ENCODE data around the gene ABCC8. TPM values are rescaled to one million over a fixed set of nuclear protein-coding genes. Genes with fewer than 3 reads are reported as not detected.

ABCC8 gene
- total and polyA plus RNA-seq, 2 of the 8 experiments (the other 6 are each of a cell fraction or from before 2014, with no cell fraction given): 3.7 to 4.9 TPM

DNA sequence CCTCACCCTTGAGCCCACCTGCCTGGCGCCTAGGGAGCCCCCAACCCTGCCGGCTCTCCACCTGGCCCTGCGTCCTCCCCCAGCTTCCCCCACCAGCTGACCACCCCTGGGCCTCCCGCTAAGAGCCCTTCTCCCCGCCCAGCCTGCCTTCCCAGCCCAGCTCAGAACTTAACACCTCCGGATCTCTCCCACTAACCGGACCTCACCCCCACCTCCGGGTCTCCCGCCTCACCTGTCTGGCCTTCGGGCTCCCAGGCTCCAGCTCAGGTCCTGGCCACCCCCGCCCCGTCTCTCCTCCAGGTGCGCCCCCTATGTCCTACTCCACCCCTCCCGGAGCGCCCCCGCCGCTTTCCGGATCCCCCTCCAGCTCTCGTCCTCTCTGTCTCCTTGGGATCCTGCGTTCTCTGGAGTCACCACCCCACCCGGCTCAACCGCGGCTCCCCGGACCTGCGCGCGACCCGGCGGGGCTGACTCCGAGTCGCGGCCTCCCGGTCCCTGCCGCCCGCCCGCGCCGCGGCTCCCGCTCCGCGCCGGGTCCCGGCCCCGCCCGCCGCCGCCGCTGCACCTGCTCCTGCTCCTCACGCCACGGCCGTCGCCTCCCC, 87.9 kb downstream of the ABCC8 start, which contains the start of gene KCNJ11:
Gene KCNJ11, minus strand, starts transcription at position 51 of the 602 bp plus-strand sequence. CDS start 568 bp downstream, outside the sequence.
- Histone ChIP-seq H2BK12ac (ENCODE audit: low read depth, low read length) (peak within 1 kb of the TSS; percentile 80; the same call in 1 of the 2 replicates), H4K20me1 (replicated peaks in 1 of 2; ENCODE audit: control insufficient read depth in 1 of 2, insufficient read depth in 2 of 2, low read length in 2 of 2) (peaks cover 0 to 3% of the 10 kb centered on the region in 2 experiments), H2BK15ac (ENCODE audit: low read length) (no peak within 1 kb of the TSS), H3K27ac (ENCODE audit: low read depth, low read length) (no peak within 1 kb of the TSS), H2BK120ac (replicated peaks; ENCODE audit: low read depth, low read length) (no peak within 1 kb of the TSS), H3K79me1 (ENCODE audit: low read depth, low read length) (no peaks in the 10 kb centered on the region; the same call in 1 of the 2 replicates), H4K8ac (ENCODE audit: extremely low read depth, insufficient read depth, low read length) (peak within 1 kb of the TSS; percentile 57), H3K18ac (ENCODE audit: extremely low read depth, low read length) (no peak within 1 kb of the TSS; the same call in 1 of the 2 replicates), H3K4me1 (replicated peaks in 1 of 4; ENCODE audit: control insufficient read depth in 3 of 4, insufficient read depth in 4 of 4, low read length in 3 of 4) (peaks cover 0 to 12% (median 2%) of the 10 kb centered on the region in 4 experiments; a peak in 3 of 7 replicates), H3K4ac (replicated peaks; ENCODE audit: insufficient read length, low read depth, low read length) (no peak within 1 kb of the TSS), H2AK5ac (ENCODE audit: low read depth, low read length) (peak within 1 kb of the TSS; percentile 55), H3K27me3 (replicated peaks in 1 of 4; ENCODE audit: control insufficient read depth in 3 of 4, extremely low read depth in 1 of 4, insufficient read depth in 3 of 4, low read length in 3 of 4) (peaks cover 0 to 7% (median 0%) of the 10 kb centered on the region in 4 experiments; a peak in 4 of 7 replicates), H3K9me3 (ENCODE audit: insufficient read depth in 2 of 2, low read depth in 1 of 2, low read length in 1 of 2) (no peaks in the 10 kb centered on the region), H3K56ac (replicated peaks; ENCODE audit: insufficient read length, low read depth, low read length) (no peak within 1 kb of the TSS), H3K23me2 (ENCODE audit: low read depth, low read length) (no peaks in the 10 kb centered on the region), H4K91ac (replicated peaks; ENCODE audit: insufficient read length, low read length) (peak within 1 kb of the TSS; percentile 66), H3K79me2 (ENCODE audit: control insufficient read depth in 1 of 2, insufficient read depth in 2 of 2, low read length in 2 of 2) (no peaks in the 10 kb centered on the region), H2BK20ac (ENCODE audit: low read length) (no peak within 1 kb of the TSS), H3K4me3 (ENCODE audit: extremely low read depth in 1 of 4, insufficient read depth in 2 of 4, low read depth in 3 of 4, low read length in 4 of 4) (peak within 1 kb of the TSS; percentile 51 to 80 (median 60)), H3K14ac (ENCODE audit: insufficient read length) (no peak within 1 kb of the TSS), H2AFZ (ENCODE audit: low read length) (no peak within 1 kb of the TSS), H4K5ac (ENCODE audit: insufficient read length, low read depth, low read length) (peak within 1 kb of the TSS; percentile 9), H3K36me3 (ENCODE audit: control insufficient read depth in 2 of 4, insufficient read depth in 4 of 4, low read length in 3 of 4) (no peaks in the 10 kb centered on the region), H3K4me2 (ENCODE audit: insufficient read depth in 1 of 2, low read depth in 2 of 2, low read length in 2 of 2) (peak within 1 kb of the TSS; percentile 68 to 71), H3K9ac (replicated peaks in 1 of 4; ENCODE audit: extremely low read depth in 1 of 4, low read depth in 3 of 4, low read length in 3 of 4) (peak within 1 kb of the TSS in 1 of 4 experiments; percentile 40; a peak in 1 of 7 replicates), H2BK5ac (ENCODE audit: low read depth, low read length) (peak within 1 kb of the TSS; percentile 24; the same call in 1 of the 2 replicates), H3K23ac (ENCODE audit: insufficient read length) (no peak within 1 kb of the TSS)
- TF ChIP-seq, protein P1, sequence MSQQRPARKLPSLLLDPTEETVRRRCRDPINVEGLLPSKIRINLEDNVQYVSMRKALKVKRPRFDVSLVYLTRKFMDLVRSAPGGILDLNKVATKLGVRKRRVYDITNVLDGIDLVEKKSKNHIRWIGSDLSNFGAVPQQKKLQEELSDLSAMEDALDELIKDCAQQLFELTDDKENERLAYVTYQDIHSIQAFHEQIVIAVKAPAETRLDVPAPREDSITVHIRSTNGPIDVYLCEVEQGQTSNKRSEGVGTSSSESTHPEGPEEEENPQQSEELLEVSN (IDR thresholded peaks at IDR 0.05): peak; percentile 74
- TF ChIP-seq, protein P2, sequence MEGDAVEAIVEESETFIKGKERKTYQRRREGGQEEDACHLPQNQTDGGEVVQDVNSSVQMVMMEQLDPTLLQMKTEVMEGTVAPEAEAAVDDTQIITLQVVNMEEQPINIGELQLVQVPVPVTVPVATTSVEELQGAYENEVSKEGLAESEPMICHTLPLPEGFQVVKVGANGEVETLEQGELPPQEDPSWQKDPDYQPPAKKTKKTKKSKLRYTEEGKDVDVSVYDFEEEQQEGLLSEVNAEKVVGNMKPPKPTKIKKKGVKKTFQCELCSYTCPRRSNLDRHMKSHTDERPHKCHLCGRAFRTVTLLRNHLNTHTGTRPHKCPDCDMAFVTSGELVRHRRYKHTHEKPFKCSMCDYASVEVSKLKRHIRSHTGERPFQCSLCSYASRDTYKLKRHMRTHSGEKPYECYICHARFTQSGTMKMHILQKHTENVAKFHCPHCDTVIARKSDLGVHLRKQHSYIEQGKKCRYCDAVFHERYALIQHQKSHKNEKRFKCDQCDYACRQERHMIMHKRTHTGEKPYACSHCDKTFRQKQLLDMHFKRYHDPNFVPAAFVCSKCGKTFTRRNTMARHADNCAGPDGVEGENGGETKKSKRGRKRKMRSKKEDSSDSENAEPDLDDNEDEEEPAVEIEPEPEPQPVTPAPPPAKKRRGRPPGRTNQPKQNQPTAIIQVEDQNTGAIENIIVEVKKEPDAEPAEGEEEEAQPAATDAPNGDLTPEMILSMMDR (IDR thresholded peaks at IDR 0.05; ENCODE audit: control extremely low read depth in 1 of 3, insufficient read depth in 1 of 3, low read depth in 1 of 3, low read length in 3 of 3): peak in 1 of 3 experiments; percentile 10; a peak in 1 of 4 replicates
- TF ChIP-seq KDM4A (IDR thresholded peaks at IDR 0.05; ENCODE audit: low read depth, low read length, severe bottlenecking) (peak; percentile 65), KDM1A (IDR thresholded peaks at IDR 0.05; ENCODE audit: borderline replicate concordance, low read length) (no peak)
- ChIA-PET CTCF (ENCODE audit: partially characterized antibody) (interaction anchor here (0.6 to 38.8 kb wide), 29 partner anchors 9 to 1395 kb away, joined by 3 to 1414 read pairs (median 4); partner anchors contain the start of genes ABCC8 and USH1C), POLR2A (ENCODE audit: partially characterized antibody) (interaction anchor here (0.7 kb wide), 1 partner anchor 88 kb away, joined by 3 read pairs; no protein-coding TSS in a partner anchor)
- DNase-seq (ENCODE audit: low read depth in 1 of 2, low spot score in 2 of 2) (peak in 1 of 2 experiments; percentile 15), FAIRE-seq (no peak)
- 20% methylated on average over 1 of the region's 53 CpGs; no CpG with 5 or more reads in 1 of the 2 experiments for WGBS, 2 experiments (ENCODE audit: extremely low coverage in 1 of 2, insufficient coverage in 1 of 2, insufficient read length in 1 of 2, insufficient replicate concordance in 2 of 2, low coverage in 1 of 2, low lambda C conversion rate in 2 of 2, missing lambda C conversion rate in 1 of 2)
